ES-I3 (cell line): Measurements from ENCODE around the gene RANBP2.
"Not testable (repeated sequence)": the region's sequence is repeated elsewhere in the genome, so short reads cannot be mapped to it uniquely, and the experiment has no call there.

Experiments used
- H3K36me3 ChIP-seq: 2 replicates; pipeline ENCODE4 v1.6.1; 2013; ENCODE audit warnings: mild to moderate bottlenecking, low read length, control low read depth, moderate library complexity; ENCODE audit not compliant: insufficient read depth
- H3K4me1 ChIP-seq: 2 replicates; pipeline ENCODE4 v1.6.1; 2013; ENCODE audit warnings: mild to moderate bottlenecking, control low read depth, low read length; ENCODE audit not compliant: insufficient read depth
- H3K9ac ChIP-seq: 2 replicates; pipeline ENCODE4 v1.6.1; 2013; ENCODE audit warnings: low read depth, mild to moderate bottlenecking, low read length, moderate library complexity
- H3K9me3 ChIP-seq: 2 replicates; pipeline ENCODE4 v1.6.1; 2013; ENCODE audit warnings: mild to moderate bottlenecking, low read length, moderate library complexity; ENCODE audit not compliant: control insufficient read depth, insufficient read depth

Gene RANBP2

DNA sequence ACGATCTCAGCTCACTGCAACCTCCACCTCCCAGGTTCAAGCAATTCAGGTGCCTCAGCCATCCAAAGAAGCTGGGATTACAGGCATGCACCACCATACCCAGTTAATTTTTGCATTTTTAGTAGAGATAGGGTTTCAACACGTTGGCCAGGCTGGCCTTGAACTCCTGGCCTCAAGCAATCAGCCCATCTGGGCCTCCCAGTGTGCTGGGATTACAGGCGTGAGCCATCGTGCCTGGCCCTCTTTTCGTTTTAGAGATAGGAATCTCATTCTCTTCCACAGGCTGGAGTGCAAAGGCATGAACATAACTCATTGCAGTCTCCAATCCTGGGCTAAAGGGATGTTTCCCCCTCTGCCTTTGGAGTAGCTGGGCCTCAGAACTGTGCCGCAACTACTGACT is 2.3 kb upstream of the RANBP2 start:
- H3K9me3 ChIP-seq, H3K9ac ChIP-seq, H3K36me3 ChIP-seq, H3K4me1 ChIP-seq: not testable (repeated sequence)

DNA sequence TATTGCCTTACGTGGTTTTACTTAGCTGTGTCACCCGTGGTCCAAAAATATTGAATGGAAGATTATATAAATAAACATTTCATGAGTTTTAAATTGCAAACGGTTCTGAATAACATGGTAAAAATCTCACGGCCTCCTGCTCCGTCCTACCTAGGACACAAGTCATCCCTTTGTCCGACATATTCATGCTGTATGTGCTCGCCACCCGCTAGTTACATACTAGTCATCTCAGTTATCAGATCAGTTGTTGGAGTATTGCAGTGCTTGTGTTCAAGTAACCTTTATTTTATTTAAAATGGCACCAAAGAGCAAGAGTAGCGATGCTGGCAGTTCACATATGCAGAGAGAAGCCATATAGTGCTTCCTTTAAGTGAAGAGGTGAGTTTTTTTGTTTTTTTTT is 6.8 kb downstream of the RANBP2 start:
- not testable (repeated sequence) for H3K9me3 ChIP-seq, H3K36me3 ChIP-seq, H3K4me1 ChIP-seq, H3K9ac ChIP-seq

DNA sequence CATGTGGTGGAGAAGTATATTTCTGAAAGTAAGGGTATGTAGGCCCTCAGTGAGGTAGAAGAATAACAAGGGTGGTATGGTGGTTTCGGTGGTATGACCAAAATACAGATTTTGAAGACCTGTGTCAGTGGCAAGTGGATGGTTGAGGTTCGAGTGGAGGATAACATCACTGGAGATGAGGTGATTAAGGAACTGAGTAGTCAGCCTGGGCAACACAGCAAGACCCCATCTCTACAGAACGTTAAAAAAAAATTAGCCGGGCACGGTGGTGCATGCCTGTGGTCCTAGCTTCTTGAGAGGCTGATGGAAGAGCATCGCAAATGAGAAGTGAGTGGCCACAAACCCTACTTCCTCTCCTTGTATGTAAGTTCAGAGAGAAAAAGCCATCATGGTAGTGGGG is 15.4 kb downstream of the RANBP2 start:
- H3K4me1 ChIP-seq, H3K9ac ChIP-seq, H3K9me3 ChIP-seq, H3K36me3 ChIP-seq: not testable (repeated sequence)

DNA sequence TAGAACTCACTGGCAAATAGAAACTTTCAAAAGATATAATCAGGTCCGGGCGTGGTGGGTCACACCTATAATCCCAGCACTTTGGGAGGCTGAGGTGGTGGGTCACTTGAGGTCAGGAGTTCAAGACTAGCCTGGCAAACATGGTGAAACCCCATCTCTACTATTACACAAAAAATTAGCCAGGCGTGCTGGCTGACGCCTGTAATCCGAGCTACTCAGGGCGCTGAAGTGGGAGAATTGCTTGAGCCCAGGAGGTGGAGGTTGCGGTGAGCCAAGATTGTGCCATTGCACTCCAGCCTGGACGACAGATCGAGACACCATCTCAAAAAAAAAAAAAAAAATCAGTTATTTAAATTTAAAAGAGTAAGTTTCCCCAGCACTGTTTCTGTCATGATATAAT is 38.7 kb downstream of the RANBP2 start:
- not testable (repeated sequence) for H3K36me3 ChIP-seq, H3K4me1 ChIP-seq, H3K9ac ChIP-seq, H3K9me3 ChIP-seq

- H3K4me1 ChIP-seq, H3K9ac ChIP-seq, H3K9me3 ChIP-seq: not testable (repeated sequence)
- peaks cover 19% of the 10 kb centered on the region for H3K36me3 ChIP-seq
Measured at GRCh38 chr2:108762618-108763017, 43.3 kb downstream of the RANBP2 start.

DNA sequence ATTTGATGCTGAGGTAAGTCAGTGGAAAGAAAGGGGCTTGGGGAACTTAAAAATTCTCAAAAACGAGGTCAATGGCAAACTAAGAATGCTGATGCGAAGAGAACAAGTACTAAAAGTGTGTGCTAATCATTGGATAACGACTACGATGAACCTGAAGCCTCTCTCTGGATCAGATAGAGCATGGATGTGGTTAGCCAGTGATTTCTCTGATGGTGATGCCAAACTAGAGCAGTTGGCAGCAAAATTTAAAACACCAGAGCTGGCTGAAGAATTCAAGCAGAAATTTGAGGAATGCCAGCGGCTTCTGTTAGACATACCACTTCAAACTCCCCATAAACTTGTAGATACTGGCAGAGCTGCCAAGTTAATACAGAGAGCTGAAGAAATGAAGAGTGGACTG is 47.4 kb downstream of the RANBP2 start:
- H3K9me3 ChIP-seq, H3K9ac ChIP-seq, H3K4me1 ChIP-seq: not testable (repeated sequence)
- H3K36me3 ChIP-seq = peaks cover 22% of the 10 kb centered on the region

- not testable (repeated sequence) for H3K9me3 ChIP-seq, H3K4me1 ChIP-seq, H3K9ac ChIP-seq
- H3K36me3 ChIP-seq = peaks cover 27% of the 10 kb centered on the region
Measured at GRCh38 chr2:108767859-108768258, 48.6 kb downstream of the RANBP2 start.

- H3K4me1 ChIP-seq = no peaks in the 10 kb centered on the region
- H3K9ac ChIP-seq = no peak overlapping the region
- H3K36me3 ChIP-seq = peaks cover 7% of the 10 kb centered on the region
- H3K9me3 ChIP-seq = no peaks in the 10 kb centered on the region
Measured at GRCh38 chr2:108776475-108776874, 57.2 kb downstream of the RANBP2 start.

- no peaks in the 10 kb centered on the region for H3K9me3 ChIP-seq
- no peak overlapping the region for H3K9ac ChIP-seq
- no peaks in the 10 kb centered on the region for H3K4me1 ChIP-seq
- peaks cover 8% of the 10 kb centered on the region for H3K36me3 ChIP-seq
Measured at GRCh38 chr2:108778857-108779256, 59.6 kb downstream of the RANBP2 start.

GRCh38 chr2:108786008-108786353 is 66.7 kb downstream of the RANBP2 start:
- H3K4me1 ChIP-seq = no peaks in the 10 kb centered on the region
- H3K36me3 ChIP-seq = peaks cover 8% of the 10 kb centered on the region
- H3K9ac ChIP-seq = peak overlapping the region; percentile 88; the same call in 1 of the 2 replicates
- H3K9me3 ChIP-seq = no peaks in the 10 kb centered on the region

- no peaks in the 10 kb centered on the region for H3K4me1 ChIP-seq
- H3K9me3 ChIP-seq = no peaks in the 10 kb centered on the region
- peaks cover 8% of the 10 kb centered on the region for H3K36me3 ChIP-seq
- peak within 1 kb of the TSS; percentile 88 for H3K9ac ChIP-seq
Measured at GRCh38 chr2:108786354-108787215, 67.3 kb downstream of the RANBP2 start, which contains the start of gene CCDC138. CCDC138 (plus strand) TSS chr2:108786771; CDS start chr2:108786823, 52 bp downstream.

DNA sequence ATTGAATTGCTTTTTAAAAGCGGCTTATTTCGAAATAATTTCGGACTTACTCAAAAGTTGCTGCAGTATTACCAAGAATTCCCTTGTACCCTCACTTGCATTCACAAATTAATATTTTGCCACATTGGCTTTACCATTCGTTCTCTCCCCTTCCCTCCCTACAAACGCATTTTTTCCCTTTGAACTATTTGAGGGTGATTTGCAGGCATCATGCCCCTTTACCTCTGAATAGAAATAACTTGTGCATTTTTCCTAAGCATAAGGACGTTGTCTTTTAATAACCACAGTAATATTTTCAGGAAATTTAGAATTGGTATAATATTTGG is 67.9 kb downstream of the RANBP2 start:
- Histone ChIP-seq H3K9ac (peak overlapping the region; percentile 88), H3K36me3 (peaks cover 8% of the 10 kb centered on the region), H3K9me3 (no peaks in the 10 kb centered on the region), H3K4me1 (no peaks in the 10 kb centered on the region)

DNA sequence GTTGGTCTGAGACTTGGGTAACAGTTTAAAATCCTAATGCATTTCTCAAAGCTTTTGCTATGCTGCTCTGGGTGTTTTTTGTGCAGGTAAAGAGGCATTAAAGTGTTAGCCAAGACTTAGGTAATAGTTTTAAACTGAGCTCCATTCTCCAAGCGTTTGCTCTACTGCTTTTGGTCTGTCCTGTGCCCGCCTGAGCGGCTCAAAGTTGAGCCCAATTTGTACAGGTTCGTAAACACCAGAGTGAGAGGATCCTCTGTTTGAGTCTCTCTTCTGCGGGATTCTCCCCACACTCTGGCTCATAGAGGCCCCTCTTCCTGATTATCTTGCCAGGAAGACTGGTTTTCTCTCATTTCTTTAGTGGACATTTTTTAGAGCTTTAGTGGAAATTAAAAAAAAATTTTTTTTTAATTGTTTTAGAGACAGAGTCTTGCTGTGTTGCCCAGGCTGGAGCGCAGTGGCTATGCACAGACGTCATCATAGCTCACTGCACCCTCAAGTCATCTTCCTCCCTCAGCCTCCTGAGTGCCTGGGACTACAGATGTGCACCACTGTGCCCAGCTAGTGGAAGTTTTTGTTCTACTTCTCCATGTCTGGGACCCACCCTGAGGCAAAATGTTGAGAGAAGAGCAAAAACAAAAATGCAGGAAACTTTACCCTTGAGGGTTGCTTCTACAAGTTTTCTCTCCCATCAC is 83.9 kb downstream of the RANBP2 start:
- H3K36me3 ChIP-seq = peaks cover 10% of the 10 kb centered on the region
- H3K9me3 ChIP-seq = no peaks in the 10 kb centered on the region
- H3K9ac ChIP-seq = no peak overlapping the region

GRCh38 chr2:108805032-108805431 is 85.8 kb downstream of the RANBP2 start:
- Histone ChIP-seq H3K9ac (no peak overlapping the region), H3K4me1 (no peaks in the 10 kb centered on the region), H3K36me3 (peaks cover 9% of the 10 kb centered on the region), H3K9me3 (peaks cover 1% of the 10 kb centered on the region; the same call in 1 of the 2 replicates)

More for the DNA sequence above, 83.9 kb downstream of the RANBP2 start:
- H3K4me1 ChIP-seq = no peaks in the 10 kb centered on the region

DNA sequence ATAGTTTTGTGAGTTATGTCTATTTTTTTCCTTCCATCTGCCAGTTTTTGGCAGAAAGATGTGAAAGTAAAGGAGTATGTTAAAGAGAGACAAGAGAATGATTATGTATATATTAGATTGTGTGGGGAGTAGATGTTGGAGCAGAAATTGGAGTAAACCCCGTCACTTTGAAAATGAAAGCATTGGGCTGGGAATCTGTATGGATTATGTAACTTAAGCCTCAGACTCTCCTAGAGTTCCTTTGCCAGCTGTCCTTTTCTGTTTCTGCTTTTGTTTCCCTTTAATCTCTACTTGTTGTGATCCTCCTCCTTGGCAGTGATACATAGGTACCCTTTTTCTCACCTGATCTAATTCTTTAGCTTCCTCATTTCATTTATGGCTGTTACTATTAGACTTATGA is 86.5 kb downstream of the RANBP2 start:
- Histone ChIP-seq H3K9me3 (peaks cover 2% of the 10 kb centered on the region; the same call in 1 of the 2 replicates), H3K4me1 (no peaks in the 10 kb centered on the region), H3K36me3 (peaks cover 9% of the 10 kb centered on the region)

More for the DNA sequence above, 86.5 kb downstream of the RANBP2 start:
- no peak overlapping the region for H3K9ac ChIP-seq
